Mesendoderm (in vitro differentiated cells): Measurements from ENCODE around the gene SLC35F3.
A peak's percentile ranks its signal among the peaks of the same experiment; 100 is the strongest.

Experiments used
- DNase-seq: peaks from one replicate; pipeline ENCODE4 v3.0.0; 2013
- H2AK5ac ChIP-seq: 2 replicates; pipeline ENCODE4 v1.6.1; 2013; ENCODE audit warnings: low read length, inconsistent platforms
- H2BK120ac ChIP-seq: 2 replicates; pipeline ENCODE4 v1.6.1; 2013; ENCODE audit warnings: low read depth, mild to moderate bottlenecking, low read length, moderate library complexity, mixed read lengths
- H2BK15ac ChIP-seq: replicated peaks from 2 replicates; pipeline ENCODE4 v1.6.1; 2013; ENCODE audit warnings: low read depth, mild to moderate bottlenecking, moderate library complexity
- H2BK5ac ChIP-seq: 2 replicates; pipeline ENCODE4 v1.6.1; 2013; ENCODE audit warnings: low read length, inconsistent platforms
- H3K18ac ChIP-seq: 2 replicates; pipeline ENCODE4 v1.6.1; 2013; ENCODE audit warnings: mild to moderate bottlenecking, low read length, mixed read lengths
- H3K23ac ChIP-seq: one replicate; pipeline ENCODE4 v1.6.1; 2013; ENCODE audit warnings: low read length
- H3K27ac ChIP-seq: 2 replicates; pipeline ENCODE4 v1.5.1; 2013; ENCODE audit warnings: low read depth, mild to moderate bottlenecking, inconsistent platforms, low read length, moderate library complexity
- H3K27me3 ChIP-seq: 2 replicates; pipeline ENCODE4 v1.6.1; 2013; ENCODE audit warnings: low read length, control low read depth, mild to moderate bottlenecking, inconsistent platforms; ENCODE audit not compliant: insufficient read depth, poor library complexity
- H3K36me3 ChIP-seq: 2 replicates; pipeline ENCODE4 v1.6.1; 2013; ENCODE audit warnings: low read length, inconsistent platforms; ENCODE audit not compliant: control insufficient read depth, insufficient read depth
- H3K4ac ChIP-seq: one replicate; pipeline ENCODE4 v1.6.1; 2013; ENCODE audit warnings: low read depth, mild to moderate bottlenecking, low read length, moderate library complexity
- H3K4me1 ChIP-seq: 2 replicates; pipeline ENCODE4 v1.6.1; 2013; ENCODE audit warnings: low read depth, low read length, inconsistent platforms; ENCODE audit not compliant: control insufficient read depth
- H3K4me2 ChIP-seq: 2 replicates; pipeline ENCODE4 v1.6.1; 2013; ENCODE audit warnings: low read length
- H3K4me3 ChIP-seq: 2 replicates; pipeline ENCODE4 v1.5.1; 2013; ENCODE audit warnings: mild to moderate bottlenecking, low read length
- H3K56ac ChIP-seq: one replicate; pipeline ENCODE4 v1.6.1; 2013; ENCODE audit warnings: low read length
- H3K79me1 ChIP-seq: 2 replicates; pipeline ENCODE4 v1.6.1; 2013; ENCODE audit warnings: low read length, inconsistent platforms
- H3K79me2 ChIP-seq: 2 replicates; pipeline ENCODE4 v1.6.1; 2013; ENCODE audit warnings: mild to moderate bottlenecking, low read length; ENCODE audit not compliant: control insufficient read depth, insufficient read depth
- H3K9ac ChIP-seq: 2 replicates; pipeline ENCODE4 v1.6.1; 2013; ENCODE audit warnings: low read length, inconsistent platforms
- H4K5ac ChIP-seq: one replicate; pipeline ENCODE4 v1.6.1; 2013; ENCODE audit warnings: low read length
- H4K8ac ChIP-seq: one replicate; pipeline ENCODE4 v1.6.1; 2013; ENCODE audit warnings: low read depth, mild to moderate bottlenecking, control low read depth, low read length, moderate library complexity
- WGBS: extraction: QIAGEN DNeasy Blood & Tissue Kit; methylation state at CpG from one replicate; pipeline ENCODE4 v1.1.7; 2013; ENCODE audit warnings: low lambda C conversion rate, missing lambda C conversion rate; ENCODE audit not compliant: insufficient coverage; ENCODE audit errors: extremely low coverage; 5-methylcytosine and 5-hydroxymethylcytosine counted together

The SLC35F3 gene

DNA sequence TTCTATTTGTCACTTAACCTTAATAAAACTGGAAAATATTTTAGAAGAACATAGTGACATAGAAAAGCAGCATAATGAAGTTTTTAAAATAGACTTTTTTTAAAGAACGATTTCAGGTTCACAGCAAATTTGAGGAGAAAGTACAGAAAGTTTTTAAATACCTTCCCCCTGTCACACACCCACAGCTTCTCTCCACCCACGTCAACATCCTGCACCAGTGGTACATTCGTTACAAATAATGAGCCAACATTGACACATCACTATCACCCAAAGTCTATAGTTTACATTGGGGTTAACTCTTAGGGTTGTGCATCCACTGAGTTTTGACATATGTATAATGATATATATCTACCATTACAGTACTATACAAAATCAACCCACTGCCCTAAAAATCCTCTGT, 3.0 kb upstream of the SLC35F3 start:
- peaks cover 14% of the 10 kb centered on the region for H3K27me3 ChIP-seq
- no CpG with 5 or more reads among the region's 3 CpGs for WGBS

DNA sequence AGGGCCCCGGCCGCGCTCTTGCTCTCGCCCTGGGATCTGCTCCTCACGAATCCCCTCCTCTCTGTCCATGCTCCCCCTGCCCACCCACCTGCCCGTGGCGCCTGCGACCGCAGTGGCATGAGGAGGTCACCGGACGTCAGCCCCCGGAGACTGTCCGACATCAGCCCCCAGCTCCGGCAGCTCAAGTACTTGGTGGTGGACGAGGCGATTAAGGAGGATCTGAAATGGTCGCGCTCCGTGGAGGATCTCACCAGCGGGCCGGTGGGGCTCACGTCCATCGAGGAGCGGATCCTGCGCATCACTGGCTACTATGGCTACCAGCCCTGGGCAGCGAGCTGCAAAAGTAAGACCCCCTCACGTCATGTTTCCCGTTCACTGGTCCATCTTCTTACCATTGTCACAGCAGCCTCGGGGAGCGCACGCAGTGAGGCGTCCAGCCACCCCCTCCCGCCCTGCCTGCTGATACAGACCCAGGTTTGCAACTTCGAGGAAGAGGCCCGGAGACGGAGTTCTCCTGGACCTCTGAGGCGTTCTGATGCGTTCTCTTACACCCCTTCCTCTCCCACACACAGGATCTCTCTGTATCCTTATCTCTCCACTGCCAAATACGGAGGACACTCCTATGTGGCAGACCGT, 1.1 kb downstream of the SLC35F3 start:
- H3K56ac ChIP-seq = peak overlapping the region; percentile 65
- no peak overlapping the region for H3K4me3 ChIP-seq
- no peak overlapping the region for H2AK5ac ChIP-seq
- H2BK120ac ChIP-seq = no peak overlapping the region
- no peak overlapping the region for H4K8ac ChIP-seq
- no peaks in the 10 kb centered on the region for H3K4me1 ChIP-seq
- H3K4me2 ChIP-seq = peak overlapping the region; percentile 80
- no peak overlapping the region for H2BK5ac ChIP-seq
- WGBS = no CpG with 5 or more reads among the region's 40 CpGs
- H3K18ac ChIP-seq = no peak overlapping the region
- no peaks in the 10 kb centered on the region for H3K79me2 ChIP-seq
- peaks cover 12% of the 10 kb centered on the region for H3K27me3 ChIP-seq
- H3K27ac ChIP-seq = no peak overlapping the region
- H3K4ac ChIP-seq = no peak overlapping the region
- H3K36me3 ChIP-seq = no peaks in the 10 kb centered on the region
- H4K5ac ChIP-seq = no peak overlapping the region
- H3K23ac ChIP-seq = no peak overlapping the region
- peak overlapping the region; percentile 60 for H3K9ac ChIP-seq
- DNase-seq = peak; percentile 5
- H3K79me1 ChIP-seq = no peaks in the 10 kb centered on the region
- no peak overlapping the region for H2BK15ac ChIP-seq

More for the DNA sequence above, 3.0 kb upstream of the SLC35F3 start:
- no peak for DNase-seq
- Histone ChIP-seq H3K9ac (no peak overlapping the region), H3K79me2 (no peaks in the 10 kb centered on the region), H3K23ac (no peak overlapping the region), H2BK5ac (no peak overlapping the region), H4K5ac (no peak overlapping the region), H3K4ac (no peak overlapping the region), H3K27ac (no peak overlapping the region), H3K4me1 (no peaks in the 10 kb centered on the region), H3K79me1 (no peaks in the 10 kb centered on the region), H3K56ac (no peak overlapping the region), H2BK120ac (no peak overlapping the region), H3K36me3 (no peaks in the 10 kb centered on the region), H4K8ac (no peak overlapping the region), H2BK15ac (no peak overlapping the region), H2AK5ac (no peak overlapping the region), H3K4me2 (no peak overlapping the region), H3K4me3 (no peak overlapping the region), H3K18ac (no peak overlapping the region)

DNA sequence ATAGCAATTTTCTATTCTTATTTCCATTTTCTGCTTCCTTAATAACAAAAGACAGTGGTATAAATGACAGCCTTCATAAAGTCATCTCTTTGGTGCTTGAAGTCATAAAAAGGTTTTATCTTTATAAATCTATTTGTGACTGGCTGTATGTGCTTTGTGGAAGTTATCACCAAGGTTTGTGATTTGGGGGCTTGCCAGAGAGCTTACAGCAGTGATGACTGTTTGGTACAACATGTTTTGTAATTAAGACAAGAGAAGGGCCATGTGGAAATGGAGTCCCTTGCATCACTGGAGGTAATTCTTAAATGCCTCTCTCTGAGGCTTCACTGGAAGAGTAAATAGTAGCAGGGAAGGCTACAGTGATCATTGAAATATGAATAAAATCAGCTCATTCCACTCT, 2.7 kb downstream of the SLC35F3 start:
- no peak overlapping the region for H3K27ac ChIP-seq
- H3K9ac ChIP-seq = no peak overlapping the region
- no peak for DNase-seq

DNA sequence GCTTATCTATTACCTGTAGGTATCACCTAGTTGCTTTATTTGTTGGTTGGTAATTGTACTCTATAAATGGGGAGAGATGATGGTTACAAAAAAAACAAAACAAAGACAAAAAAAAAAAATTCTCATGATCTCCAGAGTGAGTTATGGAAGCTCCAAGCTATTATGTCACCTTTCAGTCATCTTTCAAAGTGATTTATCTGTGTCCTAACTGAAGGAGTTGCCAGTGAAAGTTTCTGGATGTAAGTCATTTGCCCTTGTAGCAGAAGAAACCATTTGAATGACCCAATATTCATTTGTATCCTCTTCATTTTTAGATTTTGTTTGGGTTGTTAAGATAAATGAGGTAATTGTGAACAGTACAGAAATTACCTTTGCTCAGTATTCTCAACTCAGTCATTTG, 3.6 kb downstream of the SLC35F3 start:
- H4K8ac ChIP-seq = no peak overlapping the region
- no peak overlapping the region for H3K56ac ChIP-seq
- no peak overlapping the region for H2BK15ac ChIP-seq
- no peak overlapping the region for H3K23ac ChIP-seq
- no peak overlapping the region for H2BK120ac ChIP-seq
- H4K5ac ChIP-seq = no peak overlapping the region
- no peaks in the 10 kb centered on the region for H3K79me2 ChIP-seq
- H3K4me3 ChIP-seq = no peak overlapping the region
- no peak overlapping the region for H3K27ac ChIP-seq
- H3K9ac ChIP-seq = no peak overlapping the region
- H3K36me3 ChIP-seq = no peaks in the 10 kb centered on the region
- H3K79me1 ChIP-seq = no peaks in the 10 kb centered on the region
- peaks cover 12% of the 10 kb centered on the region for H3K27me3 ChIP-seq
- no peak for DNase-seq
- H3K18ac ChIP-seq = no peak overlapping the region
- H3K4me2 ChIP-seq = no peak overlapping the region
- no peak overlapping the region for H2BK5ac ChIP-seq
- no peak overlapping the region for H2AK5ac ChIP-seq
- no peaks in the 10 kb centered on the region for H3K4me1 ChIP-seq
- no peak overlapping the region for H3K4ac ChIP-seq

More for the DNA sequence above, 2.7 kb downstream of the SLC35F3 start:
- no peaks in the 10 kb centered on the region for H3K79me1 ChIP-seq
- H3K79me2 ChIP-seq = no peaks in the 10 kb centered on the region
- H2BK120ac ChIP-seq = no peak overlapping the region
- no peak overlapping the region for H4K8ac ChIP-seq
- no peak overlapping the region for H3K56ac ChIP-seq
- H2BK5ac ChIP-seq = no peak overlapping the region
- no peak overlapping the region for H3K23ac ChIP-seq
- no peak overlapping the region for H3K18ac ChIP-seq
- H3K4ac ChIP-seq = no peak overlapping the region
- no peaks in the 10 kb centered on the region for H3K4me1 ChIP-seq
- H3K27me3 ChIP-seq = peaks cover 12% of the 10 kb centered on the region
- no peak overlapping the region for H2BK15ac ChIP-seq
- no peak overlapping the region for H3K4me3 ChIP-seq
- no peaks in the 10 kb centered on the region for H3K36me3 ChIP-seq
- H3K4me2 ChIP-seq = no peak overlapping the region
- no peak overlapping the region for H2AK5ac ChIP-seq
- no peak overlapping the region for H4K5ac ChIP-seq

DNA sequence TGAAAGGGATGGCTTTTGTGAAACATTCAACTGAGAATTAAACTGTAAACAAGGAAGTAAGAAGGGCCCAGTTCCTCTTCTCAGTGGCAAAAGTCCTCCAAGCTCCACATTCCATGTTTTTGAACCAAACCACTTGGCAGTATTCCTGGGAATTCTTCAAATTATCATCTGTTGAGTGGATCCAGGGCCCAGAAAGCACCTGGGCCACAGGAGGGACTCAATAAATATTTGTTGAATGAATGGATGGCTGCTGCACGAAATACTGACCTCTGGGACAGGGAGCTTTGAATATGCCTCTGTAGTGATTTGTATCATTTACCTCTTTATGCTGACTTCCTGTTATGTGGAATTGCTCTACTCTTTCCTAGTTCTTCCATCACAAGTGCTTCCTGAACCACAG, 4.7 kb downstream of the SLC35F3 start:
- H3K56ac ChIP-seq = no peak overlapping the region
- H3K79me2 ChIP-seq = no peaks in the 10 kb centered on the region
- H3K36me3 ChIP-seq = no peaks in the 10 kb centered on the region
- no peak overlapping the region for H3K27ac ChIP-seq
- no peak overlapping the region for H3K23ac ChIP-seq
- H3K4me2 ChIP-seq = no peak overlapping the region
- H3K27me3 ChIP-seq = peaks cover 12% of the 10 kb centered on the region
- H2AK5ac ChIP-seq = no peak overlapping the region
- no peak for DNase-seq
- no peaks in the 10 kb centered on the region for H3K4me1 ChIP-seq
- no peak overlapping the region for H3K9ac ChIP-seq
- H2BK15ac ChIP-seq = no peak overlapping the region
- H4K8ac ChIP-seq = no peak overlapping the region
- no peak overlapping the region for H2BK120ac ChIP-seq
- H3K79me1 ChIP-seq = no peaks in the 10 kb centered on the region
- no peak overlapping the region for H4K5ac ChIP-seq
- no peak overlapping the region for H3K4ac ChIP-seq
- H3K18ac ChIP-seq = no peak overlapping the region
- H2BK5ac ChIP-seq = no peak overlapping the region
- WGBS = no CpG with 5 or more reads among the region's 1 CpG
- no peak overlapping the region for H3K4me3 ChIP-seq

DNA sequence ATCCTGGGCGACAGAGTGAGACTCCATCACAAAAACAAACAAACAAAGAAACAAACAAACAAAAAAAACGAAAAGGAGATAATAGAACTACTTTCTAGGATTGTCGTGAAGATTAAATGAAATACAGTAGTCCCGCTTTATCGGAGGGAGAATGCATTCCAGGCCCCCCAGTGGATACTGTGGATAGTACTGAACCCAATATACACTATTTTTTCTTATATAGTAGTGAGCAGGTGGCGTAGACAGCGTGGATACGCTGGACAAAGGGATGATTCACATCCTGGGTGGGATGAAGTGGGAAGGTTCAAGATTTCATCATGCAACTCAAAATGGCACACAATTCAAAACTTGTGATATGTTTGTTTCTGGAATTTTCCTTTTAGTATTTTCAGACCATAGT, 8.0 kb downstream of the SLC35F3 start:
- no peak overlapping the region for H2BK15ac ChIP-seq
- no peak overlapping the region for H2BK5ac ChIP-seq
- H3K9ac ChIP-seq = no peak overlapping the region
- no peak overlapping the region for H2AK5ac ChIP-seq
- no peaks in the 10 kb centered on the region for H3K36me3 ChIP-seq
- no peaks in the 10 kb centered on the region for H3K79me2 ChIP-seq
- H3K18ac ChIP-seq = no peak overlapping the region
- DNase-seq = no peak
- H3K56ac ChIP-seq = no peak overlapping the region
- H3K4me2 ChIP-seq = no peak overlapping the region
- H3K27me3 ChIP-seq = no peaks in the 10 kb centered on the region
- WGBS = no CpG with 5 or more reads among the region's 8 CpGs
- H4K8ac ChIP-seq = no peak overlapping the region
- no peak overlapping the region for H3K27ac ChIP-seq
- no peak overlapping the region for H3K4me3 ChIP-seq
- no peaks in the 10 kb centered on the region for H3K4me1 ChIP-seq
- H3K4ac ChIP-seq = no peak overlapping the region
- no peak overlapping the region for H3K23ac ChIP-seq
- H2BK120ac ChIP-seq = no peak overlapping the region
- H4K5ac ChIP-seq = no peak overlapping the region
- no peaks in the 10 kb centered on the region for H3K79me1 ChIP-seq
